AG09319 (cell line): Measurements from ENCODE around the gene NELL1.

Experiments used
- DNase-seq: peaks from one replicate; pipeline ENCODE4 v3.0.0-alpha.2; 2010; ENCODE audit warnings: low read depth; ENCODE audit errors: extremely low read depth
- TF ChIP-seq, protein P1 (sequence below): IDR thresholded peaks from 2 replicates; pipeline ENCODE4 v1.5.1; 2011; ENCODE audit warnings: low read depth, mild to moderate bottlenecking, inconsistent platforms, low read length, moderate library complexity

The NELL1 gene

DNA sequence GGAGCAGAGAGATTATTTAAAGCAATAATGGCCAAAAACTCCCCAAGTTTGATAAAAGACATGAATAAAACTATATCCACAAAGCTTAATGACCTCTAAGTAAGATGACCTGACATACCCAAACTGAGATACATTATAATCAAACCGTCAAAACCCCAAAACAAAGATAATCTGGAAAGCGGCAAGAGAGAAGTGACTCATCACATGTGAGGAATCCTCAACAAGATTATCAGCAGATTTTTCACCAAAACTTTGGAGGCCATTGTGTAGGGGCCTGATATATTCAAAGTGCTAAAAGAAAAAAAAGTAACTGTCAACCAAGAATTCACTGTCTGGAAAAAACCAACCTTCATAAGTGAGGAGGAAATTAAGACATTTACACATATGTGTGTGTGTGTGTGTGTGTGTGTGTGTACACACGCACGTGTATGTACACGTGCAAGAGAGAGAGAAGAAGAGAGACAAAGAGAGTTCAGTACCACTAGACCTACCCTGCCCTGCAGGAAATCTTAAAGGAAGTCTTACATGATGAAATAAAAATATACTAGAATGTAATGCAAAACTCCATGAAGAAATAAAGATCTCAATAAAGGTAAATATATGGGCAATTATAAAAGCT lies 752.4 kb downstream of the NELL1 start:
- TF ChIP-seq, protein P1, sequence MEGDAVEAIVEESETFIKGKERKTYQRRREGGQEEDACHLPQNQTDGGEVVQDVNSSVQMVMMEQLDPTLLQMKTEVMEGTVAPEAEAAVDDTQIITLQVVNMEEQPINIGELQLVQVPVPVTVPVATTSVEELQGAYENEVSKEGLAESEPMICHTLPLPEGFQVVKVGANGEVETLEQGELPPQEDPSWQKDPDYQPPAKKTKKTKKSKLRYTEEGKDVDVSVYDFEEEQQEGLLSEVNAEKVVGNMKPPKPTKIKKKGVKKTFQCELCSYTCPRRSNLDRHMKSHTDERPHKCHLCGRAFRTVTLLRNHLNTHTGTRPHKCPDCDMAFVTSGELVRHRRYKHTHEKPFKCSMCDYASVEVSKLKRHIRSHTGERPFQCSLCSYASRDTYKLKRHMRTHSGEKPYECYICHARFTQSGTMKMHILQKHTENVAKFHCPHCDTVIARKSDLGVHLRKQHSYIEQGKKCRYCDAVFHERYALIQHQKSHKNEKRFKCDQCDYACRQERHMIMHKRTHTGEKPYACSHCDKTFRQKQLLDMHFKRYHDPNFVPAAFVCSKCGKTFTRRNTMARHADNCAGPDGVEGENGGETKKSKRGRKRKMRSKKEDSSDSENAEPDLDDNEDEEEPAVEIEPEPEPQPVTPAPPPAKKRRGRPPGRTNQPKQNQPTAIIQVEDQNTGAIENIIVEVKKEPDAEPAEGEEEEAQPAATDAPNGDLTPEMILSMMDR: no peak
- no peak for DNase-seq

DNA sequence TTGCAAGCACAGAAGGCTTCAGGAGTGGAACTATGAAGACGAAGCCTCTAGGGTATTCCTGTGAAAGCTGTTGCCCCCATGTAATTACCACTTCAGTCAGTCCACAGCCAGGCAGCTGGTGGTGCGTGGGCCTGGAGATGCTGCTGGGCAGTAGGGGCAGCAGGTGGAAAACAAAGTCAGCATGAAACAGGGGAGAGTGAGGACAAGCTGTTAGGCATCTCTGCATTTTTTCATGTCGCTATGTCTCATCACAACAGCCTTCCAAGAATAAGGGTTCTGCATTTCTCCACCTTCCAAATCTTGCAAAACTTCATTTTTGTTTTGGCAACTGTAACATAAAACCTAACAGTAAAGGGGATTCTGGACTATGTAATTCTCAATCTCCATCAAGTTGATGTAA lies 757.5 kb downstream of the NELL1 start:
- no peak for DNase-seq
- TF ChIP-seq, protein P1: no peak

DNA sequence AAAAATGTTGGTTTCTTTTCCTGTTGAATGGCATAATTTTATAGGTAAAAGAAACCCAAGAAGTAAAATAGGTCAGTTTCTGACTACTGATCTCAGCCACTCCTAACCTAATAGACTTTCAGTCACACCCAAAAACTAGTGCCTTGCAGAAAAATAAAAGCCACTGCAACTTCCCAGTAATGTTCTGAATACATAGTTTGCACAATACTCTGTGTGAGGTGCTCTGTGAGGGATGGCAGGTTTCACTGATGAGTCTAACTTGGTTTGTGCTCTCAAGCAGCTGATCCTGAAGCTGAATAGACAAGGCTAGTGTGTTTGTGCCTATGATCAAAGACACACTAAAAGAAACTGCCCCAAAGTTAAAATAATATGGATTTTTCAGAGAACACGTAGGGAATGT lies 758.3 kb downstream of the NELL1 start:
- TF ChIP-seq, protein P1: no peak
- DNase-seq: no peak

DNA sequence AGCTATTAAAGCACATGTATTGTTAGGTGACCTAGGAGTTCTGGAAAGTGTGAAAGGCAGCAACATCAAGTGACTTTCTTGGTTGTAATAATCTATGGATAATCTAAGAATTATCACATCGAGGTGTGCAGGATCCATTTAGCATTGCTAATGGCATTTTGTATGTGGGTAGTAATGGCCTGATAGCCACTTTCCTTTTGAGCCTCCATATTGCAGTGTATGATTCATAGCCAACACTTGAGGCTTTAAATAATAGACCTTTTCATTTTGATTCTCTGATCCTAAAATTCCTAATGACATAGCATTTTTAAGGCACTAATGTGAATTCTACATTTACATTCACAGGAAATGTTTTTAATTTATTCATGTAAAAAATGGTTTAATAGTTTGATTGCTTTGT lies 759.4 kb downstream of the NELL1 start:
- DNase-seq: no peak
- TF ChIP-seq, protein P1: no peak

DNA sequence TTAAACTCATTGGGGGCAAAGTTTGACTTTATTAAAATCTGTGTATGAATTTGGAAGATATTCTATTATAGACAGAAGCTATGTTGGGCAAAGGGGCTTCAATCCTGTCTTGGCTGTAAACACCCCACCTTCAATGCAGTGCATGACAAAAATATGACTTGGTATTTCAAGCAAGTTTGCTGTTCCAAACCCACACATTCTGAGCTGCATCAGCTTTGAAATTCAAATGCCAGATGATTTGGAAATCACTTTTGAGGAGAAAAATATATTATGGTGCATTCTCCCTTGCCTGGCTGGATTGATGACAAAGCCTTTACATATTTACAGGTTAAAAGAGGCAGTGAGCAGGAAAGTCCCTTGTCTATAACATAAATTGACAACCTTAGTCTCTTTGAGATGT lies 760.0 kb downstream of the NELL1 start:
- DNase-seq: no peak
- TF ChIP-seq, protein P1: no peak

DNA sequence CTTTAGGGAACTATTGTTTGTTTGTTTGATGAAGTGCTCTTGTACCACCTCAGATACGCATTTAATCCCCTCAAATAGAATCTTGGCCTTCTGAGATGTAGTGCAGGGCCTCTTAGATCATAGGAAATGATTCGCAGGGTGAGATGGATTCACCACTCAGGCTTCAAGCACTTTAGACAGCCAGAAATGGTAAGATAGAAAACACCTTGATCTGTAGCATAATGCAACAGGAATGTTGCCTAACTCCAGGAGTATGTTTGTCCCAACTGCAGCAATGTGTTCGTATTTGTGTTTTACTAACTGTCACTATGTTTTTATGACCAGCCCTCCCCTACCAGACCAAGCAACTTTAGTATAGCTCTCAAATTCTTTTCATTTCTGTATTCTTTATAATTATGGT lies 761.2 kb downstream of the NELL1 start:
- TF ChIP-seq, protein P1: no peak
- DNase-seq: no peak

DNA sequence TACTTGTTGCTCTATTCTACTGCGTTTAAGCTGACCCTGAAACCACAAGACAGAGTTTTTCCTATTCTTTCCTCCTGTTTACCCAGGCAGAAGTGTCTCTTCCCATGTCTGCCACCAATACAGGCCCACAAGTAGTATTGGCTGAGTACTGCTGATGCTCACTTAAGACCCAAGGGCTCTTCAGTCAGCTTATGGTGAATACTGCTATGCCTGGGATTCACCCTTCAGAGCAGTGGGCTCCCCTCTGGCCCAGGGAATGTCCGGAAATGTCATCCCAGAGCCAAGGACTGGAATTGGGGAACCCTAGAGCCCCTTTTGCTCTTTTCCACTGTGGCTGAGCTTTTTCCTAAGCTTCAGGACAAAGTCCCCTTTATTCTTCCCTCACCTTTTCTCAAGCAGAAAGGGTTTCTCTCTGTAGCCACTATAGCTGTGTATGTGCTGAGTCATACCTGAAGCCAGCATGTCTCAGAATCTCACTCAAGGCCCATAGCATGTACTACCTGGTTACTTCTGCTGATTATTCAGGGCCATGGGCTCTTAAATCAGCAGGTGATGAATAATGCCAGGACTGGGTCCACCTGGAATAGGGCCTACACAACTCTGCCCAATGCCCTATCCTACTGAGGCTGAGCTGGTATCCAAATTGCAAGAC lies 777.7 kb downstream of the NELL1 start:
- DNase-seq: no peak
- TF ChIP-seq, protein P1: no peak
